LoVo (cell line): Measurements from ENCODE around the gene OTOP3.

Experiments
- DNase-seq: peaks from one replicate; pipeline ENCODE4 v3.0.0-alpha.2; 2016; ENCODE audit warnings: low spot score

OTOP3 gene

GRCh38 chr17:74939534-74939933, 3.8 kb downstream of the OTOP3 start:
- no peak for DNase-seq

DNA sequence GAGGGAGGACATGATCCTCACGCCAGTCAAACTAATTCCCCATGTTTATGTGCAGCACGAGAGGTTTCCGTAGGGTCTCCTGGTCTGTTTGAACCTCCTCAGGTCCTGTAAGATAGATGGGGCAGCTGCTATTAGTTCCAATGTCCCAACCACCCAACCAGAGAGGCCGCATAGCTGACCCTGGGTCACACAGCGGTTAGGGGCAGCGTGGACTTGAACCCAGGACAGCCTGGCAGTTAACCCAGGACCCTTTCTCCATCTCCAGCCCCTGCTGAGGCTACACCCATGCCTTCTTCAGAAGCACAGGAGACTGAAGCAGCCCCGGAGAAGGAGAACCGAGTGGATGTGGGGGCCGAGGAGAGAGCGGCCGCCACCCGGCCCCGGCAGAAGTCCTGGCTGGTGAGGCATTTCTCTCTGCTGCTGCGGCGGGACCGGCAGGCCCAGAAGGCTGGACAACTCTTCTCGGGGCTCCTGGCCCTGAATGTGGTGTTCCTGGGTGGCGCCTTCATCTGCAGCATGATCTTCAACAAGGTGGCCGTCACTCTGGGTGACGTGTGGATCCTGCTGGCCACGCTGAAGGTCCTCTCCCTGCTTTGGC, 5.5 kb downstream of the OTOP3 start:
- DNase-seq: no peak

GRCh38 chr17:74943808-74944522, 8.3 kb downstream of the OTOP3 start:
- DNase-seq: peak; percentile 84

GRCh38 chr17:74945543-74945942, 9.8 kb downstream of the OTOP3 start:
- DNase-seq: no peak

DNA sequence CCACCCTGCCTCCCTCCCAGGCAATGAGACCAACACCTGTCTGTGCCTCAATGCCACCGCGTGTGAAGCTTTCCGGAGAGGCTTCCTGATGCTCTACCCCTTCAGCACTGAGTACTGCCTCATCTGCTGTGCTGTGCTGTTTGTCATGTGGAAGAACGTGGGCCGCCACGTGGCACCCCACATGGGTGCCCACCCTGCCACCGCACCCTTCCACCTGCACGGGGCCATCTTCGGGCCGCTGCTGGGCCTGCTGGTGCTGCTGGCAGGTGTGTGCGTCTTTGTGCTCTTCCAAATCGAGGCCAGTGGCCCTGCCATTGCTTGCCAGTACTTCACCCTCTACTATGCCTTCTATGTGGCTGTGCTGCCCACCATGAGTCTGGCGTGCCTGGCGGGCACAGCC, 10.9 kb downstream of the OTOP3 start:
- DNase-seq: no peak

GRCh38 chr17:74947041-74947754, 11.5 kb downstream of the OTOP3 start:
- DNase-seq: no peak

GRCh38 chr17:74949455-74950115, 13.9 kb downstream of the OTOP3 start:
- no peak for DNase-seq

- no peak for DNase-seq
These were observed 14.5 kb downstream of the OTOP3 start for GRCh38 chr17:74950207-74950606.

DNA sequence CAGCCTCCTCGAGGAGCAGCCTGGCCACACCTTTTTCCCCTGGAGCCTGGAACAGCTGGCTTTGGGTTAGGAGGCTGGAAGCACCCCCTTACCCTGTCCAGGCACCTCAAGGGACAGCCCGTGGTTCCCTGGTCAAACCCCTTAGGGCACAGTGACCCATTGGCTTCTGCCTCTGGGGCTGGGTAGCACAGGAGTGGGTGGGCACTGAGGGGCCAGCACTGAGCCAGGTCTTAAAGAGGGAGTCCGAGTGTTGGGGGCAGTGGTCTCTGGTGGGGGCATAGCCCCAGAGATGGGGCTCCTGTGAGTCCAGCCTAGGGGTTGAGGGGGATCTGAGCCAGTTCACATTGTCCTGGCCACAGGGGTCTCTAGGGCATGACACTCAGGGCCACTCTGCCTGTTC, 15.4 kb downstream of the OTOP3 start:
- DNase-seq: no peak

GRCh38 chr17:74951680-74952421, 16.2 kb downstream of the OTOP3 start:
- DNase-seq: no peak

DNA sequence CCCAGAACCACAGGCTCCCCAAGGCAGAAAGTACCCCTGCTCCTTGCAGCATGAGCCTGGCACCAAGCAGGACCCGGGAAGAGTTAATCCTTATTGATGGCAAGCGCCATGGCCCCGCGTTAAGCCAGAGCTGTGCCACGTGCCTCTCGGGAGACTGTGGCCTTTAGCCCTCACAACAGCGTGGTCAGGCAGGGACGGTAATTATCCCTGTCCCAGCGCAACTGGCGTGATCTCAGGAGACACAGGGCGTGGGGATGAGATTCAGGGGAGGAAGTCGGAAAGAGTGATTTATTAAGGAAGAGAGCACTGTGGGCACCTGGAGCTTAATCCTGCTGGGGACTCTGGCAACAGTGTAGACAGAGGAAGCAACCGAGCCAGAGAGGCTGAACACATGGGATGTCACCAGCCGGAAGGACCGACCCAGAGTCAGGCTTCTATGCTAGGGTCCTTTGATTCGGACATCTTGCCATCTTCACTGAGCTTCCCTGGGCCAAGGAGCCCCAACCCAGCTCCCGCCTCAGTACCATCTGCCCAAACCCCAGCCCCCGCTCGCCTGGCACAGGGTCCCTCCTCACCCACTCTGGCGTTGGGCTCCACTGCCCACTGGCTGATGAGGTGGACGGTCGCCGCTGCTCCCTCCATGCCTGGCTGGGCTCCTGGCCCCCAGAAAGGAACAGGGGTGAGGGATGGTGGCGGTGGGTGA, 16.9 kb downstream of the OTOP3 start:
- no peak for DNase-seq

- no peak for DNase-seq
These were observed 17.5 kb downstream of the OTOP3 start for GRCh38 chr17:74953134-74953687.

DNA sequence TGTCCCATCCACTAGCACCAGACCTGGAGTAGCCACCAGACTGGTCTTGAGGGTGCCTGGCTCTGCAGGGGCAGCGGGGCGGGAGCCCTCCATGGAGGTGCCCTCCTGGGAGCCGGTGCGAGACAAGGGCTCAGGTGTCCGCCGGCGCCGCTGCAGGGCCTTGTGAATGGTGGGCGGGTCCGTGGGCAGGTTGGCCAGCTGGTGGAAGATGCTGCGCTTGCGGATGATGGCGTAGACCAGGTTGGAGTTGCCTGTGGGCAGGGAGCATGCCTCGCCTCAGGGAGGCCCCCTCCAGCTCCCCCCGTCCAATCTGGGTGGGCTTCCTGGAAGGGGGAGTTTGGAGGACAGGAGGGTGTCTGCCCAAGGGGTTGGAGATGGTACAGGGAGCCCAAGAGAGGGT, 18.4 kb downstream of the OTOP3 start:
- DNase-seq: no peak

DNA sequence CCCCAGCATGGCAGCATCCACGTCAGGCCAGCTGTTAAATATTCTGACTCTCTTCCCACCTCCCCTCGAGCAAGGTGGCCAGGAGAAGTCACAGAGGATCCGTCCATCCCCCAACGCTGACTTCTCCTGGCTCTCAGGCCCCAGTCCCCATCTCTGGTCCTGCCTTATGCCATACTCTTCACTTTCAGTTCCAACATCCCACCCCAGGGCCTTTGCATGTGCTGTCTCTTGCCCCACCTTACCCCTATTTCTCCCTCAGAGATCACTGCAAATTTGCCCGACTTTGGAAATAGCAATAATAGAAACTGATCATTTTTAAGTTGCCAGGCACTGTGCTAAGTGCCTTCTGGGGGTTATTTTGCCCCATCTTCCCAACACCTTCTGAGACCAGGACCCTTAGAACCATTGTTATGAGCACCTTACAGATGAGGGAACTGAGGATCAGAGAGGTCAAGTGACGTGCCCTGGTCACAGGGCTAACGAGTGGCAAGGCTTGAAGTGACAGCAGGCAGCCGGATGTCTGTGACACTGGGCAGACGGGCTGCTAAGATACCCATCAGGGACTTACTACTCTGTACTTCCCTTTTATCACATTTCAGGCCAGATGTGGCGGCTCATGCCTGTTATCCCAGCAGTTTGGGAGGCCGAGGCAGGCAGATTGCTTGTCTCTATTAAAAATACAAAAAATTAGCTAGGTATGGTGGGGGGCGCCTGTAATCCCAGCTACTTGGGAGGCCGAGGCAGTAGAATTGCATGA, 19.1 kb downstream of the OTOP3 start:
- no peak for DNase-seq

DNA sequence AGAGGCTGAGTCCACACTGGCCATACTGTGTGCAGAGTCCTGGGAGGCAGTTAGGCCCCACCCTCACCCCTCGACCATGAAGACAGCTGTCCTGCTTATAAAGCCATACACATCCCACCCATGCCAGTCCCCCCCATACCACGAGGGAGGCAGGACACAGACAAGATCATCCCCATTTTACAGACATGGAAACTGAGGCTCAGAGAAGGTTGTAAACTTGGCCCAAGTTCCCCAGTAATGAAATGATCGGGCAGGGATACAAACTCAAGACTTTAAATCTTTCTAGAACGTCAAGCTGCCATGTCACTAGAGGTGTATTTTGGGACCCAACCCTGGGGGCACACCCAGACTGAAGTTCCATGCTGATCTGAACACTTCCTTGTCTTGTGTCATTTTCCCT, 20.4 kb downstream of the OTOP3 start:
- DNase-seq: no peak

GRCh38 chr17:74957935-74958740, 22.4 kb downstream of the OTOP3 start:
- DNase-seq: peak; percentile 62

DNA sequence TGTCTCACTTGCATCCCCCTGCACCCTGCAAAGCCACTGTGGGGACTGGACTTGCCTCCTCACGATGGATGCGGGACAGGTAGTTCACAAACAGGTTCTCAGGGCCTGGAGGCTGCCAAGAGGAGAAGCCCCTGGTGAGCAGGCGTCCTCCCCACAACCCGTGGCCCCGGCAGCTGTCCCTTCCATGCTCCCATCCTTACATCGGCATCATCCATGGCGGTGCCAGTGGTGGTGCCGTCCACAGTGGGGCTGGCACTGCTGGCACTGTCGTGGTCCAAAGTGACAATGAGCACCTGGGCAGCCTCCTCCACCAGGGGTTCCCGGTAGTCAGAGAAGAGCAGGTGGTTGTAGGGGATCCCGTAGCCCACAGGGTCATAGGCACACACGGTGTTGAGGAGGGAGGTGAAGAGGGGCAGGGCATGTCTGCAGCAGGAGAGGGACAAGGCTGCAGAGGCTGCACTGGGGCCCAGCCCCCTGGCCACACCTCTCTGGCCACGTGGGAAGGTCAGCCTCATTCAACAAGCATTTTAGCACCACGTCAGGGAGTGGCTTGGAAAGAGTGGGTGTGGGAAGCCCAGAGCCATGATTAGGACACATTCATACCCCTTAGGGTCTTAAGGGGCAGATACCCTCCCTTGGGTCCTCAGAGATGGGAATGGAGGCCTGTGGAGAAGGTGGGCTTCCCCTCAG, 24.3 kb downstream of the OTOP3 start:
- DNase-seq: no peak

GRCh38 chr17:74960570-74961342, 25.1 kb downstream of the OTOP3 start:
- no peak for DNase-seq
